Liver (tissue), 9 donors: ENCODE results near the gene RFX7. TPM values are rescaled to one million over a fixed set of nuclear protein-coding genes. Genes with fewer than 3 reads are reported as not detected.

Experiments used
- DNase-seq: peaks from one replicate; pipeline ENCODE4 v3.0.0-alpha.2; 2017; ENCODE audit warnings: low spot score
- H3K27ac ChIP-seq, 2 donors: one replicate each; pipeline ENCODE4 v1.7.0; 2013; ENCODE audit warnings: inconsistent platforms in 2 of 2, low read length in 2 of 2, control low read depth in 1 of 2, low read depth in 1 of 2, mild to moderate bottlenecking in 1 of 2
- H3K27me3 ChIP-seq, 4 donors: one replicate each; pipeline versions ENCODE4 v1.6.1 to v1.7.0; 2013; ENCODE audit warnings: low read length in 3 of 4, inconsistent platforms in 1 of 4, mild to moderate bottlenecking in 1 of 4, moderate library complexity in 1 of 4; ENCODE audit not compliant: control insufficient read depth in 4 of 4, insufficient read depth in 4 of 4
- H3K36me3 ChIP-seq, 4 donors: one replicate each; pipeline versions ENCODE4 v1.6.1 to v1.7.0; 2013; ENCODE audit warnings: low read length in 3 of 4, mild to moderate bottlenecking in 3 of 4, low read depth in 1 of 4, moderate library complexity in 1 of 4; ENCODE audit not compliant: control insufficient read depth in 4 of 4, insufficient read depth in 3 of 4
- H3K4me1 ChIP-seq, 4 donors: one replicate each; pipeline versions ENCODE4 v1.6.1 to v1.7.0; 2013; ENCODE audit warnings: low read length in 3 of 4, mild to moderate bottlenecking in 3 of 4, moderate library complexity in 1 of 4; ENCODE audit not compliant: control insufficient read depth in 4 of 4, insufficient read depth in 4 of 4
- H3K4me3 ChIP-seq, 3 donors: one replicate each; pipeline versions ENCODE4 v1.6.1 to v1.7.0; 2013; ENCODE audit warnings: low read length in 3 of 3, control low read depth in 1 of 3, low read depth in 1 of 3, mild to moderate bottlenecking in 1 of 3
- H3K9ac ChIP-seq, 2 donors: one replicate each; pipeline ENCODE4 v1.7.0; 2013; ENCODE audit warnings: low read length in 2 of 2, mild to moderate bottlenecking in 2 of 2, moderate library complexity in 2 of 2, control low read depth in 1 of 2, low read depth in 1 of 2
- H3K9me3 ChIP-seq, 4 donors: one replicate each; pipeline versions ENCODE4 v1.6.1 to v1.7.0; 2013; ENCODE audit warnings: low read length in 3 of 4; ENCODE audit not compliant: control insufficient read depth in 4 of 4
- ATF3 ChIP-seq: IDR thresholded peaks from 2 replicates; pipeline ENCODE4 v1.6.1; 2016; ENCODE audit warnings: antibody characterized with exemption
- EGR1 ChIP-seq, 2 donors: IDR thresholded peaks; 2 replicates each; pipeline ENCODE4 v1.6.1; 2016 to 2018; ENCODE audit warnings: antibody characterized with exemption in 2 of 2, low read depth in 2 of 2
- FOXA1 ChIP-seq: IDR thresholded peaks from 2 replicates; pipeline ENCODE4 v1.6.1; 2016; ENCODE audit warnings: antibody characterized with exemption
- FOXA2 ChIP-seq: IDR thresholded peaks from 2 replicates; pipeline ENCODE4 v1.6.1; 2016; ENCODE audit warnings: antibody characterized with exemption
- GABPA ChIP-seq, 2 donors: IDR thresholded peaks in 1 of 2; conservative IDR thresholded peaks in 1 of 2; 2 replicates each; pipeline ENCODE4 v1.6.1; 2016; ENCODE audit warnings: antibody characterized with exemption in 2 of 2, mild to moderate bottlenecking in 1 of 2, moderate library complexity in 1 of 2
- HNF4A ChIP-seq, 2 donors: conservative IDR thresholded peaks; 2 replicates each; pipeline ENCODE4 v1.6.1; 2016; ENCODE audit warnings: antibody characterized with exemption in 2 of 2, mild to moderate bottlenecking in 2 of 2
- HNF4G ChIP-seq: IDR thresholded peaks from 2 replicates; pipeline ENCODE4 v1.6.1; 2016; ENCODE audit warnings: antibody characterized with exemption
- JUND ChIP-seq, 2 donors: IDR thresholded peaks; 2 replicates each; pipeline ENCODE4 v1.6.1; 2016; ENCODE audit warnings: antibody characterized with exemption in 2 of 2
- MAX ChIP-seq: IDR thresholded peaks from 2 replicates; pipeline ENCODE4 v1.6.1; 2016; ENCODE audit warnings: antibody characterized with exemption
- NR2F2 ChIP-seq: IDR thresholded peaks from 2 replicates; pipeline ENCODE4 v1.6.1; 2016; ENCODE audit warnings: antibody characterized with exemption
- REST ChIP-seq: IDR thresholded peaks from 2 replicates; pipeline ENCODE4 v1.6.1; 2016; ENCODE audit warnings: antibody characterized with exemption, mild to moderate bottlenecking
- RXRA ChIP-seq, 2 donors: IDR thresholded peaks; 2 replicates each; pipeline ENCODE4 v1.6.1; 2017 to 2018; ENCODE audit warnings: antibody characterized with exemption in 2 of 2, mild to moderate bottlenecking in 1 of 2
- SP1 ChIP-seq: IDR thresholded peaks from 2 replicates; pipeline ENCODE4 v1.6.1; 2018; ENCODE audit warnings: antibody characterized with exemption, mild to moderate bottlenecking
- TAF1 ChIP-seq: conservative IDR thresholded peaks from 2 replicates; pipeline ENCODE4 v1.6.1; 2016; ENCODE audit warnings: antibody characterized with exemption, mild to moderate bottlenecking
- YY1 ChIP-seq: IDR thresholded peaks from 2 replicates; pipeline ENCODE4 v1.6.1; 2016; ENCODE audit warnings: antibody characterized with exemption, mild to moderate bottlenecking
- ZBTB33 ChIP-seq: IDR thresholded peaks from 2 replicates; pipeline ENCODE4 v1.6.1; 2016; ENCODE audit warnings: antibody characterized with exemption
- WGBS: extraction: QIAGEN DNeasy Blood & Tissue Kit; methylation state at CpG from one replicate; pipeline ENCODE4 v1.1.7; 2013; 5-methylcytosine and 5-hydroxymethylcytosine counted together
- polyA plus RNA-seq, 2 donors: library from polyadenylated mRNA; stranded (reverse) in 1 of 2; unstranded in 1 of 2; fragments of 200-250 nt in 1 of 2; fragments of >200 nt in 1 of 2; fragmentation: Nextera tagmentation in 1 of 2; extraction: Ambion mirVana in 1 of 2; gene quantifications; one replicate each; pipeline versions ENCODE4 v1.2.1 to v1.2.3, GENCODE V29; 2013 to 2015
- total RNA-seq, 2 donors: library from RNA; depleted of rRNA; stranded (reverse); fragments of >200 nt; gene quantifications; one replicate each; pipeline ENCODE4 v1.2.3, GENCODE V29; 2014
- donor health status: healthy.
- donor health status: healthy.
- donor health status: healthy.
- donor health status: healthy.
- donor health status: healthy.

Gene RFX7
- total and polyA plus RNA-seq, 4 donors: 1.3 to 4.2 (median 1.9) TPM

GRCh38 chr15:56217341-56217740, 26.3 kb downstream of the RFX7 start:
- no peak overlapping the region for H3K27ac ChIP-seq

GRCh38 chr15:56215769-56216168, 27.9 kb downstream of the RFX7 start:
- peaks cover 0 to 3% (median 0%) of the 10 kb centered on the region in 4 donors for H3K36me3 ChIP-seq
- peaks cover 0 to 9% (median 3%) of the 10 kb centered on the region in 4 donors for H3K4me1 ChIP-seq
- no peaks in the 10 kb centered on the region for H3K27me3 ChIP-seq
- no peak for DNase-seq
- no peaks in the 10 kb centered on the region for H3K9me3 ChIP-seq
- no peak overlapping the region for H3K27ac ChIP-seq
- TF ChIP-seq HNF4A (conservative IDR thresholded peaks at IDR 0.05) (no peak), RXRA (IDR thresholded peaks at IDR 0.05) (no peak), HNF4G (no peak), MAX (no peak), JUND (IDR thresholded peaks at IDR 0.05) (no peak), FOXA2 (no peak), FOXA1 (no peak), REST (no peak), ZBTB33 (no peak), TAF1 (no peak), ATF3 (no peak), NR2F2 (no peak), YY1 (no peak), SP1 (no peak)
- no peak overlapping the region for H3K9ac ChIP-seq
- H3K4me3 ChIP-seq: no peak overlapping the region
- 88% methylated on average over 1 of the region's 1 CpG for WGBS

More at GRCh38 chr15:56217341-56217740, 26.3 kb downstream of the RFX7 start:
- Histone ChIP-seq H3K4me1 (no peaks in the 10 kb centered on the region), H3K9me3 (peaks cover 0 to 4% (median 0%) of the 10 kb centered on the region in 4 donors), H3K27me3 (no peaks in the 10 kb centered on the region), H3K36me3 (peaks cover 0 to 3% (median 0%) of the 10 kb centered on the region in 4 donors), H3K4me3 (no peak overlapping the region), H3K9ac (no peak overlapping the region)
- TF ChIP-seq GABPA (IDR thresholded peaks at IDR 0.05 in 1 of 2, conservative IDR thresholded peaks at IDR 0.05 in 1 of 2): no peak
- no peak for TF ChIP-seq FOXA1
- TF ChIP-seq EGR1 (IDR thresholded peaks at IDR 0.05; ENCODE audit: low read depth in 2 of 2): no peak
- no peak for TF ChIP-seq HNF4G
- no peak for TF ChIP-seq NR2F2
- no peak for TF ChIP-seq ATF3
- no peak for DNase-seq
